Vagina (tissue), 2 donors: ENCODE data around the gene YIF1A.

ENCODE experiments used
- POLR2AphosphoS5 ChIP-seq, 2 donors: sonication (generic); formaldehyde crosslinking; IDR thresholded peaks; one replicate each; pipeline ENCODE4 v1.9.0; 2017; ENCODE audit warnings: antibody characterized with exemption in 2 of 2, mild to moderate bottlenecking in 2 of 2, low read depth in 1 of 2; ENCODE audit not compliant: insufficient read depth in 1 of 2
- TF ChIP-seq, protein P1 (sequence below), 3 experiments: fragments of 450-650 bp in 2 of 3; fragments of 200-600 bp in 1 of 3; sonication (generic) in 1 of 3; IDR thresholded peaks; one replicate each; pipeline ENCODE4 v1.5.1; 2017 to 2019; ENCODE audit warnings: antibody characterized with exemption in 3 of 3, mild to moderate bottlenecking in 2 of 3, moderate library complexity in 2 of 3

DNA sequence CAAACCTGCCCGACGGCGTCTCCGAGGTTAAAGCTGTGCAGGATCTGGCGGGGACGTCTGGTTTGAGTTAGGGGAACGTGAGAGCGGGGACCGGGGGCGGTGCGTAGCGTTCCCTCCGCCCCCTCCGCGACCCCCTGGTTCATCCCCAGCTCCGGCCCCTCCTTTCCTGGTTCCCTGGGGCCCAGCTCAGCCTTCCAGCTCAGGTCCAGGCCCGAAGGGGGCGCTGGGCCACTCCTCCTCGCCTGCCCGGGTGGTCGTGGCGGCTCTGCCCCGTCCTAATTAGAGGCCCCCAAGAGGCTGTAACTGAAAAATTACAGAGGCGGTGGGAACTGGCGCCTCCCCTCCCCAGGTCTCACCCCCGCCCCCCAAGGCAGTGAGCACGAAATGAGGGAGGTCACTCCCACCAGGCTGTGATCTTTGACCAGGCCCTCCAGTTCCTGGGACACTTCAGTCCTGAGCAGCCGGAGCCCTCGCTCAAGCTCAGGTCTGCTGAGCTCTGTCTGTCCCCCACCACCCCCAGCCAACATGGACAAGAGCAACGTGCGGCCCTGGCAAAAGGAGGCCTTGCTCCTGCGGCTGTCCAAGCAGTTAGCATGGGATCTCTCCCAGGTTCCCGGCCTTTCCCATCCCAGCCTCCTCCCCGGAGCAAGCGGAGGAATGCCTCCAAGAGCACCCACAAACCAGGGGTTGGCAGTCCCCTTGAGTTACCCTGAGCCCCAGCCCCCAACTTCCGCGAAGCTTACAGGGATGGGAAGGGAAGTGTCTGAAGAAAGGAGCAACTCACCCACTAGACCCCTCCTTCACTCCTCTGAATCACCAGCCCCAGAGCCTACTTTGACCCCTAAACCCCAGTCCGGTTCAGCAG is 24.6 kb upstream of the YIF1A start:
- TF ChIP-seq, protein P1, sequence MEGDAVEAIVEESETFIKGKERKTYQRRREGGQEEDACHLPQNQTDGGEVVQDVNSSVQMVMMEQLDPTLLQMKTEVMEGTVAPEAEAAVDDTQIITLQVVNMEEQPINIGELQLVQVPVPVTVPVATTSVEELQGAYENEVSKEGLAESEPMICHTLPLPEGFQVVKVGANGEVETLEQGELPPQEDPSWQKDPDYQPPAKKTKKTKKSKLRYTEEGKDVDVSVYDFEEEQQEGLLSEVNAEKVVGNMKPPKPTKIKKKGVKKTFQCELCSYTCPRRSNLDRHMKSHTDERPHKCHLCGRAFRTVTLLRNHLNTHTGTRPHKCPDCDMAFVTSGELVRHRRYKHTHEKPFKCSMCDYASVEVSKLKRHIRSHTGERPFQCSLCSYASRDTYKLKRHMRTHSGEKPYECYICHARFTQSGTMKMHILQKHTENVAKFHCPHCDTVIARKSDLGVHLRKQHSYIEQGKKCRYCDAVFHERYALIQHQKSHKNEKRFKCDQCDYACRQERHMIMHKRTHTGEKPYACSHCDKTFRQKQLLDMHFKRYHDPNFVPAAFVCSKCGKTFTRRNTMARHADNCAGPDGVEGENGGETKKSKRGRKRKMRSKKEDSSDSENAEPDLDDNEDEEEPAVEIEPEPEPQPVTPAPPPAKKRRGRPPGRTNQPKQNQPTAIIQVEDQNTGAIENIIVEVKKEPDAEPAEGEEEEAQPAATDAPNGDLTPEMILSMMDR (IDR thresholded peaks at IDR 0.05): no peak
- TF ChIP-seq POLR2AphosphoS5 (IDR thresholded peaks at IDR 0.05; ENCODE audit: insufficient read depth in 1 of 2, low read depth in 1 of 2): peak in 1 of 2 donors; percentile 61
